Measurements from ENCODE around the gene SGSM2. TPM values are rescaled to one million over a fixed set of nuclear protein-coding genes. Genes with fewer than 3 reads are reported as not detected.
"Not testable (repeated sequence)": the region's sequence is repeated elsewhere in the genome, so short reads cannot be mapped to it uniquely, and the experiment has no call there.

SGSM2 gene
- total and polyA plus RNA-seq, 5 donors from 2014 or later: 5.6 to 107 (median 5.9) TPM

- peak overlapping the region; percentile 43 to 94 (median 92) for H3K27ac Mint-ChIP-seq
- Histone ChIP-seq H3K9me3 (ENCODE audit: control insufficient read depth in 2 of 2, low read length in 2 of 2) (no peaks in the 10 kb centered on the region), H3K4me1 (ENCODE audit: control insufficient read depth, insufficient read depth, low read length, poor library complexity, severe bottlenecking) (peaks cover 20% of the 10 kb centered on the region), H3K4me3 (ENCODE audit: low read depth, low read length) (peak overlapping the region; percentile 91), H3K36me3 (ENCODE audit: control insufficient read depth, insufficient read depth, low read length) (peaks cover 24% of the 10 kb centered on the region), H3K27ac (ENCODE audit: insufficient read depth, low read length, poor library complexity, severe bottlenecking) (peak overlapping the region; percentile 80), H3K27me3 (ENCODE audit: control insufficient read depth, insufficient read depth, low read length) (no peaks in the 10 kb centered on the region)
- peak in 1 of 3 donors; percentile 33 for DNase-seq
- H3K27me3 Mint-ChIP-seq: no peaks in the 10 kb centered on the region
- H3K4me3 Mint-ChIP-seq: peak overlapping the region; percentile 95 to 98 (median 96)
- no peaks in the 10 kb centered on the region for H3K9me3 Mint-ChIP-seq
- H3K36me3 Mint-ChIP-seq: peaks cover 23% of the 10 kb centered on the region
- peaks cover 19 to 55% (median 35%) of the 10 kb centered on the region in 4 donors for H3K4me1 Mint-ChIP-seq
- ATAC-seq (ENCODE audit: low read depth in 2 of 2): no peak
Observed at GRCh38 chr17:2302778-2303203, 34.5 kb upstream of the SGSM2 start.

- H3K4me1 ChIP-seq (ENCODE audit: control insufficient read depth, insufficient read depth, low read length, poor library complexity, severe bottlenecking): peaks cover 20% of the 10 kb centered on the region
- H3K9me3 Mint-ChIP-seq: no peaks in the 10 kb centered on the region
- ATAC-seq (ENCODE audit: low read depth in 2 of 2) (peak; percentile 87 to 90), DNase-seq (peak; percentile 92 to 94 (median 93))
- peak within 1 kb of the TSS; percentile 91 for H3K4me3 ChIP-seq (ENCODE audit: low read depth, low read length)
- peaks cover 15 to 51% (median 31%) of the 10 kb centered on the region in 4 donors for H3K4me1 Mint-ChIP-seq
- peak within 1 kb of the TSS; percentile 95 to 98 (median 96) for H3K4me3 Mint-ChIP-seq
- H3K27ac Mint-ChIP-seq: peak within 1 kb of the TSS; percentile 43 to 94 (median 92)
- peak within 1 kb of the TSS; percentile 80 for H3K27ac ChIP-seq (ENCODE audit: insufficient read depth, low read length, poor library complexity, severe bottlenecking)
- no peaks in the 10 kb centered on the region for H3K9me3 ChIP-seq (ENCODE audit: control insufficient read depth in 2 of 2, low read length in 2 of 2)
- no peaks in the 10 kb centered on the region for H3K27me3 Mint-ChIP-seq
- peaks cover 19% of the 10 kb centered on the region for H3K36me3 Mint-ChIP-seq
- no peaks in the 10 kb centered on the region for H3K27me3 ChIP-seq (ENCODE audit: control insufficient read depth, insufficient read depth, low read length)
- peaks cover 19% of the 10 kb centered on the region for H3K36me3 ChIP-seq (ENCODE audit: control insufficient read depth, insufficient read depth, low read length)
Observed at GRCh38 chr17:2303204-2304188, 33.8 kb upstream of the SGSM2 start, which contains the start of the genes SMG6 and SRR. Gene SMG6, minus strand, starts transcription at chr17:2303785. Its CDS starts 65 bp downstream, at chr17:2303720. Gene SRR, plus strand, starts transcription at chr17:2303950. Its CDS starts 11,611 bp downstream, at chr17:2315561.

- peak overlapping the region in 2 of 3 donors; percentile 13 to 67 for H3K27ac Mint-ChIP-seq
- Histone ChIP-seq H3K36me3 (ENCODE audit: control insufficient read depth, insufficient read depth, low read length) (peaks cover 6% of the 10 kb centered on the region), H3K4me3 (ENCODE audit: low read depth, low read length) (no peak overlapping the region), H3K27me3 (ENCODE audit: control insufficient read depth, insufficient read depth, low read length) (no peaks in the 10 kb centered on the region), H3K4me1 (ENCODE audit: control insufficient read depth, insufficient read depth, low read length, poor library complexity, severe bottlenecking) (peaks cover 20% of the 10 kb centered on the region), H3K27ac (ENCODE audit: insufficient read depth, low read length, poor library complexity, severe bottlenecking) (no peak overlapping the region), H3K9me3 (ENCODE audit: control insufficient read depth in 2 of 2, low read length in 2 of 2) (no peaks in the 10 kb centered on the region)
- peaks cover 21 to 45% (median 34%) of the 10 kb centered on the region in 4 donors for H3K4me1 Mint-ChIP-seq
- H3K36me3 Mint-ChIP-seq: peaks cover 18% of the 10 kb centered on the region
- H3K27me3 Mint-ChIP-seq: no peaks in the 10 kb centered on the region
- H3K4me3 Mint-ChIP-seq: peak overlapping the region; percentile 75 to 95 (median 87)
- no peak for ATAC-seq (ENCODE audit: low read depth in 2 of 2)
- no peak for DNase-seq
- H3K9me3 Mint-ChIP-seq: no peaks in the 10 kb centered on the region
Observed at GRCh38 chr17:2304931-2305330, 32.4 kb upstream of the SGSM2 start.

- no peaks in the 10 kb centered on the region for H3K9me3 ChIP-seq (ENCODE audit: control insufficient read depth in 2 of 2, low read length in 2 of 2)
- Mint-ChIP-seq H3K4me1 (peaks cover 11 to 21% (median 15%) of the 10 kb centered on the region in 4 donors), H3K27ac (peak overlapping the region in 2 of 3 donors; percentile 9 to 16), H3K36me3 (peaks cover 11% of the 10 kb centered on the region), H3K27me3 (no peaks in the 10 kb centered on the region), H3K9me3 (no peaks in the 10 kb centered on the region), H3K4me3 (peak overlapping the region in 1 of 4 donors; percentile 60)
- no peaks in the 10 kb centered on the region for H3K4me1 ChIP-seq (ENCODE audit: control insufficient read depth, insufficient read depth, low read length, poor library complexity, severe bottlenecking)
- H3K27ac ChIP-seq (ENCODE audit: insufficient read depth, low read length, poor library complexity, severe bottlenecking): no peak overlapping the region
- H3K36me3 ChIP-seq (ENCODE audit: control insufficient read depth, insufficient read depth, low read length): no peaks in the 10 kb centered on the region
- DNase-seq: no peak
- no peak for ATAC-seq (ENCODE audit: low read depth in 2 of 2)
- H3K27me3 ChIP-seq (ENCODE audit: control insufficient read depth, insufficient read depth, low read length): no peaks in the 10 kb centered on the region
- no peak overlapping the region for H3K4me3 ChIP-seq (ENCODE audit: low read depth, low read length)
Observed at GRCh38 chr17:2309338-2310154, 27.8 kb upstream of the SGSM2 start.

GRCh38 chr17:2312736-2313135 lies 24.6 kb upstream of the SGSM2 start:
- no peaks in the 10 kb centered on the region for H3K27me3 ChIP-seq (ENCODE audit: control insufficient read depth, insufficient read depth, low read length)
- no peak overlapping the region for H3K4me3 ChIP-seq (ENCODE audit: low read depth, low read length)
- peaks cover 2 to 11% (median 6%) of the 10 kb centered on the region in 4 donors for H3K4me1 Mint-ChIP-seq
- peaks cover 5% of the 10 kb centered on the region for H3K36me3 Mint-ChIP-seq
- DNase-seq: no peak
- no peak overlapping the region for H3K4me3 Mint-ChIP-seq
- no peaks in the 10 kb centered on the region for H3K36me3 ChIP-seq (ENCODE audit: control insufficient read depth, insufficient read depth, low read length)
- H3K27ac Mint-ChIP-seq: no peak overlapping the region
- H3K27me3 Mint-ChIP-seq: no peaks in the 10 kb centered on the region
- no peak overlapping the region for H3K27ac ChIP-seq (ENCODE audit: insufficient read depth, low read length, poor library complexity, severe bottlenecking)
- no peaks in the 10 kb centered on the region for H3K9me3 Mint-ChIP-seq
- no peaks in the 10 kb centered on the region for H3K4me1 ChIP-seq (ENCODE audit: control insufficient read depth, insufficient read depth, low read length, poor library complexity, severe bottlenecking)
- ATAC-seq (ENCODE audit: low read depth in 2 of 2): no peak
- no peaks in the 10 kb centered on the region for H3K9me3 ChIP-seq (ENCODE audit: control insufficient read depth in 2 of 2, low read length in 2 of 2)

GRCh38 chr17:2316916-2317205 lies 20.4 kb upstream of the SGSM2 start:
- not testable (repeated sequence) for ATAC-seq (ENCODE audit: low read depth in 2 of 2); DNase-seq; H3K36me3 Mint-ChIP-seq

GRCh38 chr17:2317796-2318195 lies 19.5 kb upstream of the SGSM2 start:
- no peak for DNase-seq
- Histone ChIP-seq H3K36me3 (ENCODE audit: control insufficient read depth, insufficient read depth, low read length) (peaks cover 6% of the 10 kb centered on the region), H3K4me1 (ENCODE audit: control insufficient read depth, insufficient read depth, low read length, poor library complexity, severe bottlenecking) (no peaks in the 10 kb centered on the region), H3K27me3 (ENCODE audit: control insufficient read depth, insufficient read depth, low read length) (no peaks in the 10 kb centered on the region), H3K27ac (ENCODE audit: insufficient read depth, low read length, poor library complexity, severe bottlenecking) (no peak overlapping the region), H3K4me3 (ENCODE audit: low read depth, low read length) (no peak overlapping the region), H3K9me3 (ENCODE audit: control insufficient read depth in 2 of 2, low read length in 2 of 2) (no peaks in the 10 kb centered on the region)
- Mint-ChIP-seq H3K4me3 (no peak overlapping the region), H3K4me1 (peaks cover 0 to 4% (median 2%) of the 10 kb centered on the region in 4 donors), H3K9me3 (no peaks in the 10 kb centered on the region), H3K36me3 (peaks cover 3% of the 10 kb centered on the region), H3K27ac (no peak overlapping the region), H3K27me3 (no peaks in the 10 kb centered on the region)
- no peak for ATAC-seq (ENCODE audit: low read depth in 2 of 2)

More at GRCh38 chr17:2316916-2317205, 20.4 kb upstream of the SGSM2 start:
- not testable (repeated sequence) for H3K27me3 Mint-ChIP-seq; H3K4me1 ChIP-seq (ENCODE audit: control insufficient read depth, insufficient read depth, low read length, poor library complexity, severe bottlenecking); H3K27me3 ChIP-seq (ENCODE audit: control insufficient read depth, insufficient read depth, low read length); H3K9me3 ChIP-seq (ENCODE audit: control insufficient read depth in 2 of 2, low read length in 2 of 2); H3K4me3 ChIP-seq (ENCODE audit: low read depth, low read length); H3K36me3 ChIP-seq (ENCODE audit: control insufficient read depth, insufficient read depth, low read length); H3K27ac Mint-ChIP-seq; H3K9me3 Mint-ChIP-seq; H3K4me1 Mint-ChIP-seq; H3K4me3 Mint-ChIP-seq; H3K27ac ChIP-seq (ENCODE audit: insufficient read depth, low read length, poor library complexity, severe bottlenecking)

Measured in CD4-positive, CD25-positive, alpha-beta regulatory T cell (primary cell).